Endothelial cell of umbilical vein (primary cell): ENCODE measurements around the gene TNNI3K. TPM values are rescaled to one million over a fixed set of nuclear protein-coding genes. Genes with fewer than 3 reads are reported as not detected.

ENCODE experiments used
- BruUV-seq: library from RNA; stranded (reverse); fragments of 400-500 nt; replicated peaks from 2 replicates; lab custom pipeline; 2021; lab: Mats Ljungman, UMichigan
- CTCF ChIA-PET: fragments of 300-600, 350-600 bp; sonication (Branson Sonifier 250); formaldehyde crosslinking; loops from one replicate; lab custom pipeline; 2021; ENCODE audit warnings: antibody characterized with exemption, inconsistent platforms; lab: Charles Lee
- POLR2A ChIA-PET: fragments of 300-600, 350-600 bp; sonication (Branson Sonifier 250); formaldehyde crosslinking; loops from one replicate; lab custom pipeline; 2021; ENCODE audit warnings: antibody characterized with exemption, inconsistent platforms; lab: Charles Lee
- DNase-seq: peaks from one replicate; pipeline ENCODE4 v3.0.0-alpha.2; 2011; ENCODE audit warnings: low read depth, low spot score
- FAIRE-seq: peaks from 2 replicates; lab custom pipeline; 2011; peaks lifted over from hg19 to GRCh38; lab: Jason Lieb, UNC
- H2AFZ ChIP-seq: 2 replicates; pipeline ENCODE4 v1.6.0; 2012; ENCODE audit warnings: low read depth, low read length, control low read depth, inconsistent platforms
- H3K27ac ChIP-seq: 2 replicates; pipeline ENCODE4 v1.5.1; 2011; ENCODE audit warnings: low read depth, mild to moderate bottlenecking, control low read depth, low read length, moderate library complexity; ENCODE audit not compliant: insufficient read depth
- H3K27me3 ChIP-seq, 2 experiments: 2 replicates each; pipeline versions ENCODE4 v1.6.0 to v1.6.1; 2011; ENCODE audit warnings: low read length in 2 of 2, mixed read lengths in 1 of 2; ENCODE audit not compliant: control insufficient read depth in 2 of 2, insufficient read depth in 2 of 2
- H3K36me3 ChIP-seq, 2 experiments: 2 replicates in 1 of 2; 3 replicates in 1 of 2; pipeline ENCODE4 v1.5.1; 2011; ENCODE audit warnings: low read length in 2 of 2, mild to moderate bottlenecking in 1 of 2, moderate library complexity in 1 of 2; ENCODE audit not compliant: control insufficient read depth in 2 of 2, insufficient read depth in 2 of 2; ENCODE audit errors: extremely low read depth in 1 of 2
- H3K4me1 ChIP-seq: 3 replicates; pipeline ENCODE4 v1.5.1; 2011; ENCODE audit warnings: mild to moderate bottlenecking, low read length; ENCODE audit not compliant: control insufficient read depth, insufficient read depth; ENCODE audit errors: extremely low read depth
- H3K4me2 ChIP-seq: 2 replicates; pipeline ENCODE4 v1.6.1; 2011; ENCODE audit warnings: low read length, control low read depth, mixed read lengths; ENCODE audit not compliant: insufficient read depth
- H3K4me3 ChIP-seq, 3 experiments: fragments of 200-600 bp in 1 of 3; sonication (generic), shearing (Covaris generic) in 1 of 3; replicated peaks in 1 of 3; 2 replicates each; pipeline ENCODE4 v1.5.1; 2011 to 2016; ENCODE audit warnings: control low read depth in 3 of 3, low read length in 3 of 3, mild to moderate bottlenecking in 2 of 3, inconsistent platforms in 1 of 3, low read depth in 1 of 3, moderate library complexity in 1 of 3; ENCODE audit not compliant: insufficient read depth in 1 of 3
- H3K79me2 ChIP-seq: 2 replicates; pipeline ENCODE4 v1.6.0; 2012; ENCODE audit warnings: low read length, inconsistent platforms; ENCODE audit not compliant: control insufficient read depth, insufficient read depth
- H3K9ac ChIP-seq: replicated peaks from 2 replicates; pipeline ENCODE3; 2011; ENCODE audit warnings: low read length, control low read depth; ENCODE audit not compliant: insufficient read depth; ENCODE audit errors: extremely low read depth
- H3K9me1 ChIP-seq: replicated peaks from 3 replicates; pipeline ENCODE4 v1.6.0; 2011; ENCODE audit warnings: mild to moderate bottlenecking, low read length; ENCODE audit not compliant: control insufficient read depth, insufficient read depth; ENCODE audit errors: extremely low read depth
- H3K9me3 ChIP-seq: replicated peaks from 2 replicates; pipeline ENCODE4 v1.5.1; 2012; ENCODE audit warnings: low read length, inconsistent platforms; ENCODE audit not compliant: control insufficient read depth, insufficient read depth
- H4K20me1 ChIP-seq: replicated peaks from 2 replicates; pipeline ENCODE3; 2011; ENCODE audit warnings: mild to moderate bottlenecking, low read length; ENCODE audit not compliant: control insufficient read depth, insufficient read depth; ENCODE audit errors: extremely low read depth
- EZH2 ChIP-seq: IDR thresholded peaks from 2 replicates; pipeline ENCODE4 v1.6.1; 2012; ENCODE audit warnings: borderline replicate concordance, low read depth, mild to moderate bottlenecking, moderate library complexity, low read length, inconsistent platforms; ENCODE audit not compliant: severe bottlenecking
- FOS ChIP-seq: IDR thresholded peaks from 2 replicates; pipeline ENCODE4 v1.6.1; 2011; ENCODE audit warnings: mild to moderate bottlenecking, low read length, moderate library complexity, borderline replicate concordance; ENCODE audit not compliant: insufficient read depth
- GATA2 ChIP-seq: IDR thresholded peaks from 2 replicates; pipeline ENCODE4 v1.7.0; 2011; ENCODE audit warnings: low read depth, mild to moderate bottlenecking, moderate library complexity, mixed read lengths, low read length; ENCODE audit not compliant: insufficient read length, insufficient read depth
- JUN ChIP-seq: IDR thresholded peaks from 2 replicates; pipeline ENCODE4 v1.6.1; 2011; ENCODE audit warnings: borderline replicate concordance, low read depth; ENCODE audit not compliant: insufficient read length, insufficient read depth
- MYC ChIP-seq: IDR thresholded peaks from one replicate; pipeline ENCODE4 v1.6.1; 2011; ENCODE audit warnings: mild to moderate bottlenecking, low read depth, low read length
- POLR2A ChIP-seq: IDR thresholded peaks from 2 replicates; pipeline ENCODE4 v1.6.1; 2012; ENCODE audit warnings: low read depth, mild to moderate bottlenecking, control low read depth, low read length
- POLR2AphosphoS5 ChIP-seq: IDR thresholded peaks from 2 replicates; pipeline ENCODE4 v1.6.1; 2012; ENCODE audit warnings: low read depth, mild to moderate bottlenecking, control low read depth, low read length, moderate library complexity; ENCODE audit not compliant: insufficient read depth
- dilution Hi-C: fragments of 300-500 bp; cut with MboI; formaldehyde crosslinking; loops from one replicate; pipeline ENCODE4 v1.15.0; 2019; ENCODE audit warnings: low sequenced_read_pairs; ENCODE audit not compliant: extremely low pct_ligation_motif_present
- intact Hi-C: fragments of 100-400 bp; cut with micrococcal nuclease; formaldehyde crosslinking; loops from one replicate; pipeline ENCODE4 v1.10.0; 2022
- polyA plus RNA-seq, 4 experiments: library from polyadenylated mRNA; depleted of rRNA in 3 of 4; stranded (reverse) in 3 of 4; unstranded in 1 of 4; fragments of >200 nt; gene quantifications; 2 replicates each; pipeline versions ENCODE4 v1.2.1 to v1.2.3, GENCODE V29; 2011 to 2012; ENCODE audit warnings: missing spikeins in 1 of 4
- total RNA-seq: library from RNA; stranded (reverse); gene quantifications from 2 replicates; pipeline ENCODE4 v1.2.3, GENCODE V29; 2021
- TF ChIP-seq, protein P1 (sequence below): IDR thresholded peaks from 2 replicates; pipeline ENCODE4 v1.6.1; 2011; ENCODE audit not compliant: insufficient read depth, insufficient read length
- TF ChIP-seq, protein P2 (sequence below), 2 donors: IDR thresholded peaks; 1 replicate in 1 of 2; 2 replicates in 1 of 2; pipeline ENCODE4 v1.5.1; 2011; ENCODE audit warnings: low read length in 2 of 2, mild to moderate bottlenecking in 2 of 2, moderate library complexity in 2 of 2, control low read depth in 1 of 2, inconsistent platforms in 1 of 2, low read depth in 1 of 2; ENCODE audit not compliant: insufficient read depth in 1 of 2; ENCODE audit errors: extremely low read depth in 1 of 2

Gene TNNI3K
- total and polyA plus RNA-seq, 2 donors (not counting 3 experiments of a cell fraction or from before 2014, with no cell fraction given): 0.69 TPM; not detected in 1

DNA sequence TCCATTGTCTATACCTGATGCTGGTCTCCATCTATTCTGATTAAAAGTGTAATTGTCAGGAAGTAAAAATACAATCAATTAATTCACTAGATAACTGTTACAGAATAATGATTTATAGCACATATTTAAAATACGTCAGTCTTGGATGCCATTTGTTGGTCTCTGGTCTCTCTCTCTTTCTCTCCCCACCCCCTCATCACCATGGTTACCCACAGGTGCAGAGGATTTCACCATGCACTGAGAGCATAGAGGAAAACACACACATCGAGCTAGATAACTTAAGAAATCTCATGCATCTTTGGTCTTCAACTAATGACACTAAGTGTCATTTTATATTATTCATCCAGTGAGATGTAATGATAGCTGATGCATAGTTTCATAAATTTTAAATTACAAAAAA is 243.8 kb downstream of the TNNI3K start:
- Histone ChIP-seq H3K9me1 (no peaks in the 10 kb centered on the region), H3K4me2 (no peak overlapping the region), H3K4me3 (no peak overlapping the region), H3K9ac (no peak overlapping the region), H3K79me2 (no peaks in the 10 kb centered on the region), H3K4me1 (no peaks in the 10 kb centered on the region), H3K27ac (no peak overlapping the region), H3K9me3 (no peaks in the 10 kb centered on the region), H3K36me3 (no peaks in the 10 kb centered on the region), H4K20me1 (no peaks in the 10 kb centered on the region), H2AFZ (no peak overlapping the region), H3K27me3 (no peaks in the 10 kb centered on the region)
- ChIA-PET CTCF (interaction anchor here (1.8 kb wide), 1 partner anchor 10 kb away, joined by 6 read pairs; no protein-coding TSS in a partner anchor), POLR2A (no interaction called here)
- DNase-seq (no peak), FAIRE-seq (no peak)
- TF ChIP-seq POLR2A: no peak
- no peak for TF ChIP-seq JUN
- TF ChIP-seq, protein P1, sequence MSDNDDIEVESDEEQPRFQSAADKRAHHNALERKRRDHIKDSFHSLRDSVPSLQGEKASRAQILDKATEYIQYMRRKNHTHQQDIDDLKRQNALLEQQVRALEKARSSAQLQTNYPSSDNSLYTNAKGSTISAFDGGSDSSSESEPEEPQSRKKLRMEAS: no peak
- no peak for TF ChIP-seq FOS
- TF ChIP-seq, protein P2, sequence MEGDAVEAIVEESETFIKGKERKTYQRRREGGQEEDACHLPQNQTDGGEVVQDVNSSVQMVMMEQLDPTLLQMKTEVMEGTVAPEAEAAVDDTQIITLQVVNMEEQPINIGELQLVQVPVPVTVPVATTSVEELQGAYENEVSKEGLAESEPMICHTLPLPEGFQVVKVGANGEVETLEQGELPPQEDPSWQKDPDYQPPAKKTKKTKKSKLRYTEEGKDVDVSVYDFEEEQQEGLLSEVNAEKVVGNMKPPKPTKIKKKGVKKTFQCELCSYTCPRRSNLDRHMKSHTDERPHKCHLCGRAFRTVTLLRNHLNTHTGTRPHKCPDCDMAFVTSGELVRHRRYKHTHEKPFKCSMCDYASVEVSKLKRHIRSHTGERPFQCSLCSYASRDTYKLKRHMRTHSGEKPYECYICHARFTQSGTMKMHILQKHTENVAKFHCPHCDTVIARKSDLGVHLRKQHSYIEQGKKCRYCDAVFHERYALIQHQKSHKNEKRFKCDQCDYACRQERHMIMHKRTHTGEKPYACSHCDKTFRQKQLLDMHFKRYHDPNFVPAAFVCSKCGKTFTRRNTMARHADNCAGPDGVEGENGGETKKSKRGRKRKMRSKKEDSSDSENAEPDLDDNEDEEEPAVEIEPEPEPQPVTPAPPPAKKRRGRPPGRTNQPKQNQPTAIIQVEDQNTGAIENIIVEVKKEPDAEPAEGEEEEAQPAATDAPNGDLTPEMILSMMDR (IDR thresholded peaks at IDR 0.05; ENCODE audit: extremely low read depth in 1 of 2, insufficient read depth in 1 of 2, low read depth in 1 of 2, low read length in 2 of 2): no peak
- TF ChIP-seq POLR2AphosphoS5: no peak
- TF ChIP-seq GATA2: no peak
- no peak for TF ChIP-seq MYC
- no peak for TF ChIP-seq EZH2
- BruUV-seq: no TSS peak
- dilution Hi-C loops: no loop called here
- intact Hi-C loops: no loop called here
